ENCODE results near the gene CAB39. TPM values are rescaled to one million over a fixed set of nuclear protein-coding genes. Genes with fewer than 3 reads are reported as not detected.

The CAB39 gene
- total RNA-seq, 1 donor = 53.2 TPM

GRCh38 chr2:230778350-230779063 lies 65.9 kb downstream of the CAB39 start:
- no peak overlapping the region for H3K4me3 ChIP-seq (ENCODE audit: insufficient read depth, low read length)
- no peak for TF ChIP-seq CTCF (IDR thresholded peaks at IDR 0.05; ENCODE audit: extremely low read depth, low read depth, low read length)
- no peaks in the 10 kb centered on the region for H3K36me3 ChIP-seq (ENCODE audit: insufficient read depth, low read length)
- no peak overlapping the region for H2AFZ ChIP-seq (ENCODE audit: low read length)
- H3K9me3 ChIP-seq (ENCODE audit: low read depth, low read length) = no peaks in the 10 kb centered on the region
- peaks cover 27% of the 10 kb centered on the region for H3K4me1 ChIP-seq (ENCODE audit: insufficient read depth, low read length)
- peak overlapping the region; percentile 27 for H3K27ac ChIP-seq (ENCODE audit: low read depth, low read length)
- no peak overlapping the region for H3K4me2 ChIP-seq (ENCODE audit: insufficient read depth, low read length)
- DNase-seq (ENCODE audit: insufficient read length, low spot score, missing footprints) = no peak
- no peaks in the 10 kb centered on the region for H4K20me1 ChIP-seq (ENCODE audit: insufficient read depth, low read length)
- H3K27me3 ChIP-seq (ENCODE audit: insufficient read depth, low read length) = no peaks in the 10 kb centered on the region
- peaks cover 81% of the 10 kb centered on the region for H3K79me2 ChIP-seq (ENCODE audit: insufficient read depth, low read length)

- Histone ChIP-seq H3K4me1 (ENCODE audit: insufficient read depth, low read length) (peaks cover 23% of the 10 kb centered on the region), H3K4me2 (ENCODE audit: insufficient read depth, low read length) (no peak overlapping the region), H3K36me3 (ENCODE audit: insufficient read depth, low read length) (peaks cover 5% of the 10 kb centered on the region), H3K4me3 (ENCODE audit: insufficient read depth, low read length) (no peak overlapping the region), H3K9me3 (ENCODE audit: low read depth, low read length) (no peaks in the 10 kb centered on the region), H3K27me3 (ENCODE audit: insufficient read depth, low read length) (no peaks in the 10 kb centered on the region), H3K27ac (ENCODE audit: low read depth, low read length) (no peak overlapping the region), H3K79me2 (ENCODE audit: insufficient read depth, low read length) (peaks cover 82% of the 10 kb centered on the region), H4K20me1 (ENCODE audit: insufficient read depth, low read length) (no peaks in the 10 kb centered on the region), H2AFZ (ENCODE audit: low read length) (no peak overlapping the region)
- no peak for TF ChIP-seq CTCF (IDR thresholded peaks at IDR 0.05; ENCODE audit: extremely low read depth, low read depth, low read length)
- no peak for DNase-seq (ENCODE audit: insufficient read length, low spot score, missing footprints)
These were observed 66.5 kb downstream of the CAB39 start for GRCh38 chr2:230779126-230779525.

- TF ChIP-seq CTCF (IDR thresholded peaks at IDR 0.05; ENCODE audit: extremely low read depth, low read depth, low read length) = no peak
- no peak overlapping the region for H3K4me2 ChIP-seq (ENCODE audit: insufficient read depth, low read length)
- H3K27me3 ChIP-seq (ENCODE audit: insufficient read depth, low read length) = no peaks in the 10 kb centered on the region
- peaks cover 19% of the 10 kb centered on the region for H3K4me1 ChIP-seq (ENCODE audit: insufficient read depth, low read length)
- peak; percentile 64 for DNase-seq (ENCODE audit: insufficient read length, low spot score, missing footprints)
- no peak overlapping the region for H2AFZ ChIP-seq (ENCODE audit: low read length)
- H3K4me3 ChIP-seq (ENCODE audit: insufficient read depth, low read length) = no peak overlapping the region
- H3K79me2 ChIP-seq (ENCODE audit: insufficient read depth, low read length) = peaks cover 86% of the 10 kb centered on the region
- no peaks in the 10 kb centered on the region for H4K20me1 ChIP-seq (ENCODE audit: insufficient read depth, low read length)
- peaks cover 5% of the 10 kb centered on the region for H3K36me3 ChIP-seq (ENCODE audit: insufficient read depth, low read length)
- H3K27ac ChIP-seq (ENCODE audit: low read depth, low read length) = no peak overlapping the region
- no peaks in the 10 kb centered on the region for H3K9me3 ChIP-seq (ENCODE audit: low read depth, low read length)
These were observed 67.0 kb downstream of the CAB39 start for GRCh38 chr2:230779607-230780006.

- no peak overlapping the region for H3K27ac ChIP-seq (ENCODE audit: low read depth, low read length)
These were observed 68.6 kb downstream of the CAB39 start for GRCh38 chr2:230781130-230781797.

More at GRCh38 chr2:230781130-230781797, 68.6 kb downstream of the CAB39 start:
- H3K27me3 ChIP-seq (ENCODE audit: insufficient read depth, low read length) = no peaks in the 10 kb centered on the region
- peaks cover 19% of the 10 kb centered on the region for H3K4me1 ChIP-seq (ENCODE audit: insufficient read depth, low read length)
- peaks cover 80% of the 10 kb centered on the region for H3K79me2 ChIP-seq (ENCODE audit: insufficient read depth, low read length)
- H3K4me3 ChIP-seq (ENCODE audit: insufficient read depth, low read length) = no peak overlapping the region
- no peak overlapping the region for H2AFZ ChIP-seq (ENCODE audit: low read length)
- no peak overlapping the region for H3K4me2 ChIP-seq (ENCODE audit: insufficient read depth, low read length)
- TF ChIP-seq CTCF (IDR thresholded peaks at IDR 0.05; ENCODE audit: extremely low read depth, low read depth, low read length) = no peak
- no peaks in the 10 kb centered on the region for H4K20me1 ChIP-seq (ENCODE audit: insufficient read depth, low read length)
- peaks cover 5% of the 10 kb centered on the region for H3K36me3 ChIP-seq (ENCODE audit: insufficient read depth, low read length)
- H3K9me3 ChIP-seq (ENCODE audit: low read depth, low read length) = no peaks in the 10 kb centered on the region
- no peak for DNase-seq (ENCODE audit: insufficient read length, low spot score, missing footprints)

Measured in osteoblast (primary cell).